ENCODE measurements around the gene CDHR1.
"Not testable (repeated sequence)": the region's sequence is repeated elsewhere in the genome, so short reads cannot be mapped to it uniquely, and the experiment has no call there.

GRCh38 chr10:84171237-84171636 is 23.1 kb upstream of the CDHR1 start:
- not testable (repeated sequence) for TF ChIP-seq CTCF (conservative IDR thresholded peaks at IDR 0.05); ZFX (IDR thresholded peaks at IDR 0.05)
